BE2C (cell line): Measurements from ENCODE around the gene PTPRG.

Experiments
- DNase-seq: peaks from one replicate; pipeline ENCODE4 v3.0.0-alpha.2; 2020
- H3K27me3 ChIP-seq: fragments of 250-450 bp; sonication (Bioruptor Pico); 2 replicates; pipeline ENCODE4 v1.5.1; 2020; ENCODE audit warnings: mild to moderate bottlenecking
- H3K36me3 ChIP-seq: fragments of 250-450 bp; sonication (Bioruptor Pico); 2 replicates; pipeline ENCODE4 v1.5.1; 2020; ENCODE audit warnings: mild to moderate bottlenecking
- H3K4me1 ChIP-seq: fragments of 250-450 bp; sonication (Bioruptor Pico); 2 replicates; pipeline ENCODE4 v1.5.1; 2020
- H3K4me3 ChIP-seq: 2 replicates; pipeline ENCODE4 v1.5.1; 2011; ENCODE audit warnings: low read depth, low read length
- H3K9me3 ChIP-seq: fragments of 250-450 bp; sonication (Bioruptor Pico); 2 replicates; pipeline ENCODE4 v1.5.1; 2020
- CTCF ChIP-seq: IDR thresholded peaks from 2 replicates; pipeline ENCODE4 v1.5.1; 2012; ENCODE audit warnings: mild to moderate bottlenecking, low read depth, low read length

Gene PTPRG

GRCh38 chr3:62144482-62144881 lies 583.1 kb downstream of the PTPRG start:
- H3K4me3 ChIP-seq = no peak overlapping the region
- no peak for TF ChIP-seq CTCF
- no peaks in the 10 kb centered on the region for H3K4me1 ChIP-seq
- H3K36me3 ChIP-seq = no peaks in the 10 kb centered on the region
- no peaks in the 10 kb centered on the region for H3K9me3 ChIP-seq
- H3K27me3 ChIP-seq = peaks cover 4% of the 10 kb centered on the region; the same call in 1 of the 2 replicates
- DNase-seq = no peak

GRCh38 chr3:62145086-62145757 lies 583.9 kb downstream of the PTPRG start:
- TF ChIP-seq CTCF = no peak
- no peaks in the 10 kb centered on the region for H3K36me3 ChIP-seq
- DNase-seq = no peak

GRCh38 chr3:62149539-62149938 lies 588.2 kb downstream of the PTPRG start:
- Histone ChIP-seq H3K9me3 (no peaks in the 10 kb centered on the region), H3K27me3 (peaks cover 4% of the 10 kb centered on the region; the same call in 1 of the 2 replicates), H3K4me3 (no peak overlapping the region), H3K36me3 (no peaks in the 10 kb centered on the region), H3K4me1 (no peaks in the 10 kb centered on the region)
- DNase-seq = no peak
- no peak for TF ChIP-seq CTCF

More at GRCh38 chr3:62145086-62145757, 583.9 kb downstream of the PTPRG start:
- H3K4me3 ChIP-seq = no peak overlapping the region
- H3K9me3 ChIP-seq = no peaks in the 10 kb centered on the region
- peaks cover 4% of the 10 kb centered on the region; the same call in 1 of the 2 replicates for H3K27me3 ChIP-seq
- H3K4me1 ChIP-seq = no peaks in the 10 kb centered on the region

GRCh38 chr3:62149962-62150361 lies 588.6 kb downstream of the PTPRG start:
- Histone ChIP-seq H3K4me1 (no peaks in the 10 kb centered on the region), H3K36me3 (no peaks in the 10 kb centered on the region), H3K9me3 (no peaks in the 10 kb centered on the region), H3K4me3 (no peak overlapping the region), H3K27me3 (peaks cover 4% of the 10 kb centered on the region; the same call in 1 of the 2 replicates)
- DNase-seq = no peak
- TF ChIP-seq CTCF = no peak

- TF ChIP-seq CTCF = no peak
- Histone ChIP-seq H3K4me3 (no peak overlapping the region), H3K9me3 (no peaks in the 10 kb centered on the region), H3K36me3 (no peaks in the 10 kb centered on the region), H3K4me1 (no peaks in the 10 kb centered on the region), H3K27me3 (no peaks in the 10 kb centered on the region; the same call in 1 of the 2 replicates)
- no peak for DNase-seq
These were observed 590.2 kb downstream of the PTPRG start for GRCh38 chr3:62151591-62151990.

- no peak for TF ChIP-seq CTCF
- no peaks in the 10 kb centered on the region for H3K36me3 ChIP-seq
- H3K9me3 ChIP-seq = no peaks in the 10 kb centered on the region
- no peak overlapping the region for H3K4me3 ChIP-seq
- no peak for DNase-seq
- peaks cover 6% of the 10 kb centered on the region for H3K27me3 ChIP-seq
- no peaks in the 10 kb centered on the region for H3K4me1 ChIP-seq
These were observed 591.9 kb downstream of the PTPRG start for GRCh38 chr3:62153231-62153630.
